NCI-H1105 (cell line): ENCODE results near the gene NELFA.
"Not testable (repeated sequence)": the region's sequence is repeated elsewhere in the genome, so short reads cannot be mapped to it uniquely, and the experiment has no call there.

ENCODE experiments used
- DNase-seq: peaks from one replicate; lab custom pipeline; 2025; lab: John Stamatoyannopoulos, UW

The NELFA gene

DNA sequence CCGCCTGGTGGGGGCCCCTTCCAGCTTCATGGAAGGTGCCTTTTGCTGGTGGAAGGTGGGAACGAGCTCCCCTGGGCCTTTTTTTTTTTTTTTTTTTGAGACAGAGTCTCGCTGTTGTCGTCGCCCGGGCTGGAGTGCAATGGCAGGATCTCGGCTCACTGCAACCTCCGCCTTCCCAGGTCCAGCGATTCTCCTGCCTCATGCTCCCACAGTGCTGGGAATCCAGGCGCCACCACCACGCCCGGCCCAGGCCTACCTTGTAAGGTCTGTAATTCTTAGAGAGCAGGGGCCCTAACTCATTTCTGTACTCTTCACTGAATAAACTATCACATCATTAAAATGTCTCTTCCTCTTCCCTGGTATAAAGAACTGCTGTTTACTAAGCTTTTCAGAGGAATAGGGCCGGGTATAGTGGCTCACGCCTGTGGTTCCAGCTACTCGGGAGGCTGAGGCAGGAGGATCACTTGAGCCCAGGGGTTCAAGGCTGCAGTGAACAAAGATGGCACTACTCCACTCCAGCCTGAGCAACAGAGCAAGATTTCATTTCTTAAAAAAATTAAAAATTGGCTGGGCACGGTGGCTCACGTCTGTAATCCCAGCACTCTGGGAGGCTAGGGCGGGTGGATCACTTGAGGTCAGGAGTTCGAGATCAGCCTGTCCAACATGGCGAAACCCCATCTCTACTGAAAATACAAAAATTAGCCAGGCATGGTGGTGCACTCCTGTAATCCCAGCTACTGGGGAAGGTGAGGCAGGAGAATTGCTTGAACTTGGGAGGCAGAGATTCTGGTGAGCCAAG is 14.9 kb downstream of the NELFA start:
- not testable (repeated sequence) for DNase-seq

DNA sequence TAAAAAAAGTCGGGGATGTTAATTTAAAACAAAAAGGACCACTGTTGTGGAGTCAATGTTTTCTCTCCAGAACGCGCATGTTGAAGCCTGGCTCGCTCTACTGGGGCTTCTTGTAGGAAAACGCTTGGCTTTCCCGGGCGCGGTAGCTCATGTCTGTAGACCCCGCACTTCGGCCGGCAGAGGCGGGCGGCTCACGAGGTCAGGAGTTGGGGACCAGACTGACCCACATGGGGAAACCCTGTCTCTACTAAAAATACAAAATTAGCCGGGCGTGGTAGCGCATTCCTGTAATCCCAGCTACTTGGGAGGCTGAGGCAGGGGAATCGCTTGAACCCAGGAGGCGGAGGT is 15.6 kb downstream of the NELFA start:
- no peak for DNase-seq

DNA sequence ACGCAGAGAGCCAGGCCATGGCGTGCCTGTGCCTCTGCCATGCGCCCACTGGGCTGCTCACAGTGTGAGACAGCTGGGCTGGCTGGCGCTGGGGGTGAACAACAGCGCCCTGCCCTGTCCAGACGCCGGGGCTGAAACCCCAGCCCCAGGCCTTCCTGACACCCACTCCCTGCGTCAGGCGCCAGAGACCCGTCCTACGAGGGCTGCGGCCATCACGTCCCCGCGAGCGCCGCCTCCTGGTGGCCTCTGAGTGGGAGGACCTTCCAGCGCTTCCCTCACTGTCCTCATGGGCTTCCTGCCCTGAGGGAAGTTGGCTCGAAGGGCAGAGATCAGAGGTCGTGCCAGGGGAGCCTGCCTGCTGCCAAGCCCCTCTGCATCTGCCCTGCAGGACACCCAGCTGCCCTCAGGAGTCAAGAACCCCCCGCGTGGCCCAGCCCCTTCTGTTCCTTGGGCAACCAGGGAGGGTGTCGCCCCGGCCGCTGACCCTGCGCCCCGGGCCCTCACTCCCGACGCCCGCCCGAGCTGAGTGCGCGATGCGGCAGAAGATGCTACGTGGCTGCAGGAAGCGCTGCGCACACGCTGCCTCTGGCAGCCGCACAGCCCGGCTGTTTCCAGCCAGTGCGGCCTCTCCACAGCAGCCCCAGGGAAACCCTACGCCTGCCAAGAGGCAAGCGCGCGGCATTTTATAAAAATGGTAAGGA is 16.2 kb downstream of the NELFA start:
- DNase-seq, result no peak

DNA sequence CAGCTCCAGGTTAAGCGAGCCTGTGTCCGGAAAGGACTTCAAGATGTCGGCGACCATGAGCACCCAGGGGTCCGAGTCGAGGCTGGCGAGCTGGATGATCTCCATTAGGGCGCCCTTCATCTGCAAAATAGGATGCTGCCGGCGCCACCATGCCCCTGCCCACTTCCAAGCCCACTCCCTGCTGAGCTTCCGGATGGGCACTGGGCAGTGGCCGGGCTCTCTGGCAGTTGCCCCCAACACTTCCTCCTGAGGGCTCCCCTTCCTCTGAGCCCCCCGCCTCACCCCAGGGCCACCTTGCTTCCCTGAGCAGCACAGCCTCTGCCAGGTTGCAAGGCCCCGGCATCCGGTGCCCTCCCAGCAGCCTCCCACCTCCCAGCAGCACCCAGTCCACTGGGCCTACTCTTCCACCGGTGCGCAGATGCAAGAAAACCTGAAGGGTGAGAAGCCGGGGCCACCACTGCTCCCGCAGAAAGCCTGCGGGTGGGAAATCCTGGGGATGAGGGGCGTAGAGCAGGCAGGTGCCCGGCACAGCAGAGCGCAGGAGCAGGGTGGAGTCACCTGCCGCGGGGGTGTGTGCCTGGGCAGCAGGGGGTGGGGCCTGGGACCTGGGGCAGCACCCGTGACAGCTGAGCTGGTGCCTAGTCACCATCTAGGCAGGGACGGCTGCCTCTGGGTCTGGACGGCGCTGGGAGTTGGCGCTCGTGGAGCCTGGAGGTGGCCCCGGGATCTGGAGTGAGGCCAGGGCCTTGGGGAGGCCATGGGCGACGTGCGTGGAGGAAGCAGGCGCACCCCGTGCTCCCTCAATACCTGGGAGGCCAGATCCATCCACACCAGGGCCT is 17.0 kb downstream of the NELFA start:
- no peak for DNase-seq

DNA sequence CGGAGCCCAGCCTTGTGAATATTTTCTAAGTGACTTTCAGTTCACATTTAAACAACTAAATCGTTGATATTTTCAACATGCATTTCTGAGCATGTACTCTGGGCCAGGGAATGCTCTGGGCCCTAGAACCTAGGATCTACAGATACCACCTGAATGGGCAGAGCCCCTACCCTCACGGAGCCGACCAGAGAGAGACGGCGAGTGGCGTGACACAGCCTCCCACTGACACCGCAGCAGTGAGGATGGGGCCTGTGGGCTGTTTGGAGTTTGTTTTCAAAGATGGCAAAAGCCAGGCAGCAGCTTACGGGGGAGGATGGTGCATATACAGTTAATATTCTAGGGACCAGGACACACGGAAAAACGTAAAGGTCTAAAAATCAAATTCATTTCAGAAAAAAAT is 17.7 kb downstream of the NELFA start:
- no peak for DNase-seq

DNA sequence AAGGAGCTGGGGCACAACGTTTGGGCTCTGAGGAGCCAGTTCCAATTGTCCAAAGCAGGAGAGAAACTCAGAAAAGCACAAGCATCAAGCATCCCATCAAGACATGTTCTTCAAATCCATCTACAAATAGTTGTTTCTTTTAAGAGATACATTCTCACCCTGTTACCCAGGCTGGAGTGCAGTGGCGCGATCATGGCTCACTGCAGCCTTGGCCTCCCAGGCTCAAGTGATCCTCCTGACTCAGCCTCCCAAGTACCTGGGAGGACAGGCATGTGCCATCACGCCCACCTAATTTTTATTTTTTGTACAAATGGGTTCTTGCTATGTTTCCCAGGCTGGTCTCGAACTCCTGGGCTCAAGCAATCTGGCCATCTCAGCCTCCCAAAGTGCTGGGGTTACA is 18.1 kb downstream of the NELFA start:
- DNase-seq, result no peak

DNA sequence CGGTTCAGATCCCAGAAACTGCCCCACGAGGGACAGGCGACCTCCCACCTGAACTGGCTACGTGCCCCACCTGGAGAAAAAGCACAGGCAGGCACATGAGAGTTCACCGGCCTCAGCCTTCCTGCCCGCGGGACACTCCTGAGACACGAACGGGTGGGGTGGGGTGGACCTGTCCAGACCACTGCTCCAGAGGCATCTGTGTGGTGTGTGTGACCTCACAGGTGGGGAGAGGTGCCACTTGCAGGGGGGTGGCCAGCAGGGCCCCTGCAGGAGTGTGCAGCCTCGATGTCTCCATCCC is 18.5 kb downstream of the NELFA start:
- DNase-seq, result no peak

DNA sequence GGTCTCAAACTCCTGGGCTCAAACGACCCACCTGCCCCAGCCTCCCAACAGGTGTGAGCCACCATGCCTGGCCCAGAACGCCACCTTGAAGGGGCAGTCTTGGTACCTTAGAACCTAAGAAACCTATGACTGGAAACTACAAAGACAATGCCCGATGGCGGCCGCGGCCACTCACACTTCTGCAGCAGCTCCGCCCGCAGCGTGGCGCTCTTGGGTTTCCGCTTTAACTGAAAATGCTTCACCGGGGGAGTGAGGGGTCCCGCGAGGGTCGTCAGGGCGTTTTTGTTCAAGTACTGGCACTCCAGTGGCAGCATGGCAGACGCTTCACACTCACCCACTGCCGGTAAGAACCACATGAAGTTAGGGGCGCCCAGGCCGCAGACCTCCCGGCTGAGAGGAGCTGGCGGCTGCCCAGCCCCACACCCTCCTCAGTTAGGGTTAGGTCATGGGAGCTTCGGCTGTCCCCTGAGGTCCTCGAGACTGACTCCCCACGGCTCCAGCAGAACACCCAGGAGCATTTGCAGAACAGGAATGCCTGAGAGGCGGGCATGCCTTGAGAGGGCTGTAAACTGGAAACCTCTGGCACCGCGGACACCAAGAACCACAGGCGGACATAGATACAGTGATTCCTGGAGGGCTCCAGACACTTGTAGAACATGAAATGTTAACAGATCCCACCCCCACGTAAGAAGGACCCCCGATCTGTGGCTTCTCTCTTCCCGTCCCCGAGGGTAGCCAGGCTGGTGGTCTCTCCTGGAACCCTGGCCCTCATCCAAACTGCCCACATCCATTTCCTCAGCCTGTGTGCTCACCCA is 19.0 kb downstream of the NELFA start:
- DNase-seq, result no peak

DNA sequence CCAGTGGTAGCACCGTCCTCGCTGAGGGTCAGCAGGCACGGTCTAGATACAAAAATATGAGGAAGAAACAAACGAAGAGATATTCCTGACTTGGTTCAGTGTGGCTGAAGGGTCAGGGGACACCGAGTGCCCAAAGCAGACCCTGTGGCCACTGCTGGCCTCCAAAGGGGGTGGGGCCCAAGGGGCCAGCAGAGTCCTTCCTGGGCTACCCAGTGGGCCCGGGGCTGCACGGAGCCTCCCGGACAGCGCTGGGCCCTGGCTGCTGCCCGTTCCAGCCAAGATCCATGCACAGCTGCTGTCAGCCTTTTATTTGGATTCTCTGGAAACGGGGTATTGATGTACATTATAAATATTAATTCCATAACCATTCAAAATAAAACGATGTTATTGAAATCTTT is 20.4 kb downstream of the NELFA start:
- no peak for DNase-seq

DNA sequence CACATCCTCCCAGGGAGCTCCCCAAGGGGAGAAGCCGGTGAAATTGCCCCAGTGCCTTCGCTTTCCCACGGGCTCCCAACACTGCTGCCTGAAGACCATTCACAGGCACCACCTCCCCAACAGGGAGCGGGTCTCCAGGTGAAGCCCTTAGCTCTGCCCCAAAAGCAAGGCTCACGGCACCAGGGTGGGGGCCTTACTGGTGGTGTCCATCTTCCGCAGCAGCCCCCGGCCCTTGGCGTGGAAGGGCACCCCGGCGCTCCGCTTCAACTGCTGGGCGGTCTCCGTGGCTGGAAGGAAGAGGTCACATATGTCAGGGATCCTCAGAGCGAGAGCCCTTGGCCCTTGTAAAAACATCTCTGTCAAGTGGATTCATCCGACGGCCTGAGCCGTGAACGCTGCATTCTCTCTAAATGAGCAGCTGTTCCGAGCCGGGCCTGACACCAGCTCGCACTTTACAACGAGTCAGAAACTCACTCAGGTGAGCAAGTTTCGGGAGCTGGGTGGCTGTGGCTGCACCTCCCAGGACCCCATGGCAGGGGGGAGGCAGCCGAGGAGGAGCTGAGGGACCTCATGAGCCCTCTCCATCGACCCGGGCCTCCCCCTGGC is 20.9 kb downstream of the NELFA start:
- no peak for DNase-seq

DNA sequence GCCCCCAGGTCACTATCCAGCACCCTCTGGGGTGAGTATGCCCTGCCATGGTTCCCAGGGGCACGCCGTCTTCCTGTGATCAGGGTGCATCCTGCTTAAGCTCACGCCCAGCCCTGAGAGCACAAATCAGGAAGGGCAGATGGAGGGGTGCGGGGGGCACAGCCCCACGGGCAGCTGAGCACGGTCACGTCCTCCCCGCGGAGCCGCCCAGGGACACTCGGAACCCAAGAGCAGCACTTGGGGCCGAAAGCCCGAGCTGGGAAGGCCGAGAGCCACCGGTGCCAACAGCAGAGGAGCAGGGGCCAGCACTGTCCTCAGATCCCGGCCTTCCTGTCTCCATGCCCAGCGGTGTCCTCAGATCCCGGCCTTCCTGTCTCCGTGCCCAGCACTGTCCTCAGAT is 21.5 kb downstream of the NELFA start:
- DNase-seq, result no peak

DNA sequence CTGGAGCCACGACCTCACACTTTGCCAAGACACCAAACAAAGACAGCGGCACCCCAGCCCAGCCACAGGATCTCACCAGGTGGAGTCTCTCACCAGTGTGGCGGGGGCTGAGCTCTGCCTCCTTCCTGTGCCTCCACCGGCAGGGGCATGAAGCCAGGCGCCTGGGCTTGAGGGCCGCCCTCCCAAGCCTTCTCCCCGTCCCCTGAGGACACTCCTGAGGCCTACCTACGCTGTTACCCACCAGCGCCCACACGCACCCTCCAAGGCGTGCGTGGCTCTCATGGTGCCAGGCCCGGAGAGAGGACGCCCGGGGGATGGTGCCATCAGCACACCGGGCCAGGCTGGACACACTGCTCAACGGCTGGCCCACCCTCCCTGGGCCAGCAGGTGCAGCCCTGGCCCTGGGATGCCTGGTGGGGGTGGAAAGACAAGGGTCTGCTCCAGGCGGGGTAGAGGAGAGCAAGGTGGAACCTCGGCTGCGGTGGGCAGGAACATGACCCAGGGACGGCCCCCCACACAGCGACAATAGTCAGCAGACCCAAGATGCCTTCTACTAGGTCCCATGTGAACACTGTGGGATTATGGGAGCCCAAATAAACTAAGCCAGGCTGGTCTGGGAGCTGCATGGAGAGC is 22.1 kb downstream of the NELFA start:
- no peak for DNase-seq

DNA sequence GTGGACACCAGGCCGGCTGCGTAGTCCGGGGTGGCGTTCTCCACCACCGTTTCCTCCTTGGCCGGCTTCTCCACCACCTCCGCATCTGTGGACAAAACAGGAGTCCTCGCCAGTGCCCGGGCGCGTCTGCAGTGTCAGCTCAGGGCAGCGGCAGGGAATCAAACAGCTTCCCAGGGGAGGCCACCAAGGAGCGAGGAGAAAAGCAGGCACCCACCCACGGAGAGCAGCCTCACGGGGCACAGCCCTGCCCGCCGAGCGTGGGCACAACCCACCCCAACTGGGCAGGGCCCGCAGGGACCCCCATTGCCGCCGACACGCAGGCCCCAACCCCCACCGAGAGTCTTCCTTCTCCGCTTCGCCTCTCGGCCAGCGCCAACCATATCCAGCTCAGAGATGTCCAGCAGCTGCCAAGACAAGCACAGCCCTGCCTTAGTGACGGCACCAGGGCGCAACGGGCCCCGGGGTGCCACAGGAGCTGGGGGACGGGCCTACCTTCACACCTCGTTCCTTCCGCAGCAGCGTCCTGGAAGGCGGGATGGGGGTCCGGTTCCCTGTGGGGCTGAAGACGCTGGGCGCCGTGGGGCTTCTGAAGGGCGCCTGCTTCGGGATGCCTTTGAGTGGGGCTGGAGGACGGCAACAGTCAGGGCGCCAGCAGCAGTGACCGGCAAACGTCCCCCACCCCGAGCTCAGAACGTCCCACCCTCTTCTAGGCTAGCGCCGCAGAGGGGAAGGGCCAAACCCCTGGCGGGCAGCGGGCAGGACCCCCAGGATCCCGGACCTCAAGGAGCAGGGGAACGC is 22.8 kb downstream of the NELFA start:
- no peak for DNase-seq

DNA sequence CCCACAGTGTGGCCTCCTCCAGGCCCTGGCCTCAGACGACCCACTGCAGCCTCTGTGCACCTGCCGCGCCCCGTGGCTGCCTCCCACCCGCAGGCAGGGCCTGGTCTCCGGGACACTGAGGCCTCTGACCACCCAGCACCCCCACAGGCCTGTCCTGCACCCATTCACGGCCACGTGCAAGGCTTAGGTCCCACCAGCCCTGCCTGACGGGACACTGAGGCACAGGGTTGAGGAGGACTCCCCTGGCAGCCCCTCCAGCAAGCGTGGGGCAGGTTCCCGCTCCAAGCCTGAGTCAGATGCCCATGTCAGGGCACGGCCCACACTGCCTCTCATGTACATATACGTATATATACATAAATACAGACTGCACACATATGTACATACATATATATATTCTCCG is 23.5 kb downstream of the NELFA start:
- DNase-seq, result no peak

DNA sequence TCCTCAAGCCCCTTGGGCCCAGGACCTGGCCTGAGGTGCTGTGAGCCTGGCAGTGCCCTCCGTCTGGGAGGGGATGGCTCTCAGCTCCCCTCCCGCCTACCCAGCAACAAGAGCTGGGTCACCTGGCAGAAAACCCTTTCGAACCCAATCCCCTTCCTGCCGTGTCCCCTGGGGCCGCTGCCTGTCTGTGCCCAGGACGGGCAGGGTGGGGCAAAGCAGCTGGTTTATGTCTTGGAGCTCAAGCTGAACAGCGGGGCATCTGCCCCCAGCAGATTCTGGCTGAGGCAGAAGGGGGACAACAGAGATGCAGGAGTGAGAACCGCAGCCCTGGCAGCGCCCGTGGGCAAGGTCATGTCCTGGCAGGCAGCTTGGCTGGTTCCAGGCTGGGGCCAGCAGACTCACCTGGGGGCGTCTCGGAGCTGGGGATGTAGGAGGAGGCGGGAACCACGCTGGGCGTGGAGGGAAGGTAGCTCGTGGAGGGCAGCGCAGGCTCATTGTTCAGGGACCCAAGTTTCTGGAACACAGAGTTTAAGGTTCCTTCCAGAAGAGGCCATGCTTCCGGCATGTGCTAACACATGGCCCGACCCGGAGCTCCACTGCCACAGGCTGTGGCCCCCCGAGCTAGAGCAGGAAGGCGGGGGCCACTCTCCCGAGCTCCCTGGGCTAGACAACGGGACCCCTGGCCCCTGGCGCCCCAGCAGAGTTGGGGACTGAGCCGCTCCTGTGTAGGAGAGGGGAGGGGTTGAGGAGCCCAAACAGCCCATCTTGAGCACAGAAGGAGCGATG is 24.2 kb downstream of the NELFA start:
- no peak for DNase-seq

DNA sequence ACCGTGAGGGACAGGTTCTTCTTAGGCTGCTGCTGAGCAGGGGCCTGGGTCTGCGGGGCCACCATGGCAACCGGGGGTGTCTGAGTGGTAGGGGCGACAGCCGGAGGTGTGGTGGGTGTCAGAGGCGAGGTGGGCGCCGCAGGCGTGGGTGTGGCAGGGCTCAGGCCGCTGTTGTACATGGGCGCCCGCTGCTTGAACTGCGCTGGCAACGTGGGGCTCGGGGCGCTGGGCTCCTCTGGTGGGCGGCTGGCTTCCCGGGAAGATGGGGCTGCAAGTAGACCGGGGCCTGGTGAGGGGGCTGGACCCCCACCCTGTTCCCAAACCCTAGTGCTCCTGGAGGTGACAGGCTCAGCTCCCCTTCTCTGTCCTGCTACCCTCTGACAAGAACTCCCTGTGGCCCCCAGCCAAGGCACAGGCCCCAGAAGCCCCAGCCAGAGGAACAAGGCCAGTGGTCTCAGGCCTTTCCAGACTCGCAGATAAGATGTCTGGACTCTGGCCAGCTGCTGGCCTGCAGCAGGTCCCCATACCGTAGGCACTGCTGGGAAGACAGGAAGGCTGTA is 24.8 kb downstream of the NELFA start:
- DNase-seq, result no peak

DNA sequence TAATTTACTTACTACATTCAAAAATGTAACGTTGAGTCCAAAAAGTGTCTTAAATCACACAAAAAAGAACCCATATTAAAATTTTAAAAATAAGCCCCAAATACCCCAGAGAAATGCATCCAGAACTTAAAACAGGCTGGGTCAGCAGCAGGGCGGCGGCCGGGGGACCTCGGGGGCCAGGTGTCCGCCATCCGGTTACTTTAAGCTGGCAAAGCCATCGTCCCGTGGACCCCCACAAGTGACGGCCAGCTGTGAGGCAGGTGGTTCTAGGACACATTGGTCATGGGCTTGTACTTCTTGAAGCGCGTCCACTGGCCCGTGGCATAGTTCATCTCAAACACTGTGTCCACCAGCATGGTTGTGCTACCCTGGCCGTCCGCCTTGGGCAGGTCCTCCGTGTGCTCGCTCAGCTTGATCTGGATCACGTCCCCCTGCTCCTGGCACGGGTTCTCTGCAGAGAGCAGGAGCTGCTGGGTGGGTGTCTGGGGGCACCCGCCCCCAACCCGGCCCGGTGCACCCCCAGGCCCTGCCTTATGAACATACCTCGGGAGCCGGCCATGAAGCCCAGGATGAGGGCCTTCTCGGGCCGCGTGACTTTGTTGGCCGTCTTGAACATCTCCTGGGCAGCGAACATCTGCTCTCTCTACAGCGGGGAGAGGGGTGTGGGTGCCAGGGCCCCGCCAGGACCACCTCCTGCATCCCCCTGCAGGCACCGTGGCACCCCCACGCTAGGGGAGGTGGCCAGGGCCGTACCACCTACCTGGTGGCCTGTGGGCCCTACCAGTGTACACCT is 25.5 kb downstream of the NELFA start:
- no peak for DNase-seq
